Measurements from ENCODE around the gene ZNF12.

Gene ZNF12

DNA sequence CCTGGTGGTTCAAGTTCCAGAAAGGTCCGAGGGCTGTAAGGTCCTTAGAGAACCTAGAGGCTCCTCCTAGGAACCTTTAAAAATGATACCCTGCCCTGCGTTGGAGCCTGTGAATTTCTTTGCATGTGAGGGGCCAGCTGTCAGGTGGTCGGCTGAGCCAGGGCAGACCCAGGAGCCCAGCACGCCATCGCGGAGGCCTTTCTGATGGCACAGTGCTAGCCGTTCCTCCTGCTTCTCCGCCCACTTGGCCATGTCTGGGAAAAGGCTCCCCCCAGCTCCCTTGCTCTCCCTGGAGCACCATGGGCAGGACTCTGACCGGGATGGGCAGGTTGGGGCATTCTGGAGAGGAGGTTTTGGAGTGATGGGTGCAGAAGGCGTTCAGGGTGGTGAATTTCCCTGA lies 62.0 kb downstream of the ZNF12 start:
- DNase-seq: no peak

DNA sequence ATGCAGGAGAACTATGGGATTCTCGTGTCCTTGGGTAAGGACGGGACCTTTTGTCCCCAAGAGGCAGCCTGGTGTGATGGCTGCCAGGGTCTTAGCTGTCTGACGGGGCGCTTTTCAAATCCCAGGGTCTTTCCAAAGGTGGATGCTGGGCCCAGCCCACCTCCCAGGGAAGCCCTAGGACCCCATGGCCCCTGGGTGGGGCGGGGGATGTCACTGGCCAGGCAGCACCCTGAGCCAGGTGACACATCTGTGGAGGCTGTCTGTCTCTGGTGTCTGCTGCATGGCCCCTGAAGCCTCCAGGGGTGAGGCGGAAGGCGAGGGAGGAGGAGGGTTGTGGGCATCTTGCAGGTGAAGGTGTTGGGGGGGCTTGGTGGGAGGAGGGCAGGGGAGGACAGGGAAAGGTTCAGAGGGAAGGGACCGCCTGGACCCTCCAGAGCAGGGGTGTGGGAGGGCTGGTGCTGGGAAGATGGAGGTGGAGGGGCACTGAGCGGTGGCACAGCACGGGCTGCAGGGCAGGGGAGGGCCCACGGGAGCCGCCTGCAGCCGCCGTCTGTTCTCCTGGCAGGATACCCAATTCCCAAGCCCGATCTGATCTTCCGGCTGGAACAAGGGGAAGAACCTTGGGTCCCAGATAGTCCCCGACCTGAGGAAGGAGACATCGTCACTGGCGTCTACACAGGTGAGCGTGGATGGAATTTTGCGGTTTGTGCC lies 62.7 kb downstream of the ZNF12 start:
- no peak for DNase-seq

DNA sequence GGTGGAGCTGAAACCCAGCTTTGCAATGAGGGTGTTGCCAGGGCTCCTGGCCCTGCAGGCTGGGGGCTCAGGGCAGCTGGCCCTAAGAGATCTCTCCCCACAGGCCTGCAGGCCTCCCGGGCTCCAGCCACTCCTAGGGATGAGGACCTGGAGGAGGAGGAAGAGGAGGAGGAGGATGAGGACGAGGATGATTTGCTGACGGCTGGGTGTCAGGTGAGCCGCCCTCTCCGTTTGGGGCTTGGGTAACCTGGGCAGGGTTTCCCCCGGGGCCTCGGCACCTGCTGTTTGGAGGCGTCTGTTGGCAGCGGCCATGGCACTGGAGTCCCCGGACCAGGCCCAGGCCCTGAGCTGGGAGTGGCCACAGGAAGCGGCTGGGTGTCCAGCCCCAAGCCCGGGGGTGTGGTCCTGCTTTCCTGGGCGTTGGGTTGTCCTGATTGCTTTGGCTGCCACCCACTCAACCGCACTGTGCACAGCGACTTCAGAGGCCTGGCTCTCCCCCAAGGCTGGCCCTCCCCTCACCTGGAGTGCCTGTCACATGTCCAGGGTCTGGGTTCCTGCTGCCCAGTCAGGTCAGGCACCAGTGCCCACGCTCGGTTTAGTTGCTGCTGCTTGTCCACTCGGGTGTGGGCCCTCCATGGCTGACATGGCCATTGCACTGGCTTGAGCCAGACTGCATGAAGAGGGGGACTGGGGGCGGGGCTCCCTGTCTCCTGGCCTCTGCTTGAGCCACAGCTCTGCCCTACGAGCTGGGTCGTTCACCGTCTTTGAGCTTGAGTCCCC lies 63.7 kb downstream of the ZNF12 start:
- DNase-seq: no peak

DNA sequence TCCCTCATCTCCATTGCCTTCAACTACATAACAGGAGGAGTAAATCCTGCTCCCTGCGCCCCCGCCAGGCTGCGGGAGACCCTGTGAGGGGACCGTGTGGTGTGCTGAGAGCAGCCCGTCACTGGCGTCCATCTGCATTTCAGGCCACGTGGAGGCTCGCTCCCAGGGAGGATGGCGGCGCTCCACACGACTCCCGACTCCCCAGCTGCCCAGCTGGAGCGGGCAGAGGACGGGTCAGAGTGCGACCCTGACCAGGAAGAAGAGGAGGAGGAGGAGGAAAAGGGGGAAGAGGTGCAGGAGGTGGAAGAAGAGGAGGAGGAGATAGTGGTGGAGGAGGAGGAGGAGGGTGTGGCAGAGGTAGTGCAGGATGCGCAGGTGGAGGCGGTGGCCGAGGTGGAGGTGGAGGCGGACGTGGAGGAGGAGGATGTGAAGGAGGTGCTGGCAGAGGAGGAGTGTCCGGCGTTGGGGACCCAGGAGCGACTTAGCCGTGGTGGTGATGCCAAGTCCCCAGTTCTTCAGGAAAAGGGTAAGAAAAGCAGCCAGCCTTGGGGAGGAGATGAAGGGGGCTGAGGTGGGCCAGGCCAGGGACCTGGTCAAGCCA lies 64.4 kb downstream of the ZNF12 start:
- no peak for DNase-seq

DNA sequence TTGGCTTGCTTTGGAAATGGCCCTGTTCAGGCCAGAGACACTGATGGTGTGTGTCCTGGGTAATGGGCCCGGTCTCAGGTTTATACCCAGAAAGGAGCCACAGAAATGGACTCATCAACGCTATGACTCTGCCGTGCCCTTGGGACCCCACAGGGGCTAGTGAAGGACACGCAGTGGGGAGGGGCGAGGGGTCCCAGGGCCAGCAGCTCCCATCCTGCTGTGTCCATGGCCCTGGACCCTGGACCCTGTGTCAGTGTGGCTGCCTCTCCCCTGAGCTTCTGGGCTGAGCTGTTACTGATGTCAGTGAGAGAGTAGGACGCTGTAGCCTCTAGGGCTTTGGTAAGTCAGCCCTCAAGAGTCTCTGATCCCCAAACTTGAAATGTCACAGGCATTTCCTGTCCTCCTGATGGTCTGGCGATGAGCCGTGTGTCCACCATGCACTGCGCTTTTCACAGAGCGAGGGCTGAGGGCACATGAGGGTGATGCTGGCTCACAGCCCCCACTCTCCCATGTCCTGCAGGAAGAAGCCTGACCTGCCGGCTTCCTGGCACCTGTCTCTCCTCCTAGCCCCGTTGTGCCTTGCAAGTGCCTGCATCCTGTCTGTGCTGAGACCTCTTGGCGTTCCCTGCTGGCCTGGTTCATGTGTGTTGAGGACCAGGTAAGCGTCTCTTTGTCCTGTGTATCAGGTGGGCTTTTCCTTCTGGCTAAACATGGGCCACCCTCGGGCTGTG lies 65.3 kb downstream of the ZNF12 start:
- DNase-seq: no peak

DNA sequence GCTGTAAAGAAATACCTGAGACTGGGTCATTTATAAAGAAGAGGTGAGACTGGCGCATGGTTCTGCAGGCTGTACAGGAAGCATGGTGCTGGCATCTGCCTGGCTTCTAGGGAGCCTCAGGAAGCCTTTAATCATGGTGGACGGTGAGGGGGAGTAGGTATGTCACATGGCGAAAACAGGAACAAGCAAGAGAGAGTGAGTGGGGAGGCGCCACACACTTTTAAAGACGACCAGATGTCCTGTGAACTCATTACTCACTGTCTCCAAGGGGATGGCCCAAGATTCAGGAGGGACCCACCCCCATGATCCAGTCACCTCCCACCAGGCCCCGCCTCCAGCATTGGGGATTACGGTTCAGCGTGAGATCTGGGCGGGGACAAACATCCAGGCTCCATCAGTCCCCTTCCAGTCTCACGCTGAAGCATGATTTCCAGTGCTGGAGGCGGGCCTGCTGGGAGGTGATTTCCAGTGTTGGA lies 66.5 kb downstream of the ZNF12 start:
- DNase-seq: no peak

DNA sequence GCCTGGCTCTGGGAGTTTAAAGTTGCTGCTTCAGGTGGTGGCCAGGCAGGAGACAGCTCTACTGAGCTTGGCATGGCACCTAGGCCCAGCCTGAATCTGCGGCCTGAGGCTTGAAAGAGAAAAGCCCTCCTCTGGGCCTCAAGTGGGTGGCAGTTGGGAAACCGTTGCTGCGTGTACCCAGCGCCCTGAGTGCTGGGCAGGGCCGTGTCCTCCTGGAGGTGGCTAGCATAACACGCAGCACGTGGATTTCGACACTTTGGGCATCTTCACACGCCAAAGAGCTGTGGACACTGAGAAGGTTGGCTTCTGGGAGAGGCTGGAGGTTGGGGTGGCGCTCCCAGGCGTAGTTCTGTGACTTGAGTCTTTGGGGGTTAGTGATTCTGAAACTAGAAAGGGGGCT lies 67.1 kb downstream of the ZNF12 start:
- DNase-seq: no peak

DNA sequence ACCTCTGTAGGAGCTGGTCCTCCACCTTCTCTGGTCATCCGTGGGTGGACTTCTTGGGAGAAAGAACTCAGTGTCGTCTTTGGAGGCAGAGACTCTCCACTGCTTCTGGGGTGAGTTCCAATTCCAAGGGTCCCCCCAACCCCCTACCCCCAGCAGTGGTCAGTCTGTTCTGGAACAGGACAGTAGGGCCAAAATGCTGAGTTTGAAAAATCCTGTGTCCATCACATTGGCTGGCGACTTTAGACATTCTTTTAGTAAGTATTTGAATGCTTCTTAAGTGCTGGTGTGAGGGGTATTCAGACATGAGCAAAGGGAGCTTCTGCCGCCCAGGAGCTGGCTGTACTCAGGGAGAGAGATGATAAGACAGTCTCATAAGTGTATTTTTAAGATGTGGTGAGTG lies 67.7 kb downstream of the ZNF12 start:
- no peak for DNase-seq
